Stimulated activated CD8-positive, alpha-beta memory T cell treated with anti-CD3 and anti-CD28 coated beads, Interleukin-4, amount 100 ng/mL, for 48 hours (primary cell): ENCODE data around the gene DGKD.

Source experiments
- DNase-seq: peaks from one replicate; pipeline ENCODE4 v3.0.0-alpha.2; 2020

The DGKD gene

DNA sequence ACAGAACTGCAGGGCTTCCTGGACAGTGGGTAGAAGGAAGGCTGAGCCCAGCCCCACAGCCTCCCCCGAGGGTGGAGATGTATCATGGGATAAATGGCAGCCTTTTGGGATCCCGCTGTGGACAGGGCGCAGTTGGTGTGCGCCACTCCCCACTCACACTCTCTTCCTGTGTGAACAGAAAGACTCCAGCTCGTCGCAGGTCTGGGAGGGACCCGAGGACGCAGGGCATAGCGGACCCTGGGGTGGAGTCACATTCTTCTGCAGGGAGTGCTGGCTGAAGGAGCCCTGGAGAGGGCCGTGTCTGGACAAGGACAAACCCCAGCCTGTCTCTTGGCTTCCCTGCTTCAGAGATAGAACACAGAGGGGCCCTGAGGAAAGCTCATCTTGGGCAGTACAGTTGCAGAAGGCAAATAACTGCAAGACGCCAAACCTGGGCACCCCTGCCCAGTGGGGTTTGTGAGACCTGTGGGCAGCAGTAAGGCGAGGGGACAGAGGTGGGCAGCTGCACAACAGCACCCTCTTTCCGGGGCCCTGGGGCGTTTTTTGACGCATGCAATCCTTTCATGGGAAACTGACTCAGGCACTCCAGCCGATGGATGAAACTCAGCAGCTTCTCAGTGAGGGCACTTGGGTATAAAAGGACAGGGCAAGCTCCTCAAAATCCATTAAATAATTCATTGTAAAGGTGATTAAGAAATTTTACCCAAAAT is 110.4 kb downstream of the DGKD start:
- no peak for DNase-seq

DNA sequence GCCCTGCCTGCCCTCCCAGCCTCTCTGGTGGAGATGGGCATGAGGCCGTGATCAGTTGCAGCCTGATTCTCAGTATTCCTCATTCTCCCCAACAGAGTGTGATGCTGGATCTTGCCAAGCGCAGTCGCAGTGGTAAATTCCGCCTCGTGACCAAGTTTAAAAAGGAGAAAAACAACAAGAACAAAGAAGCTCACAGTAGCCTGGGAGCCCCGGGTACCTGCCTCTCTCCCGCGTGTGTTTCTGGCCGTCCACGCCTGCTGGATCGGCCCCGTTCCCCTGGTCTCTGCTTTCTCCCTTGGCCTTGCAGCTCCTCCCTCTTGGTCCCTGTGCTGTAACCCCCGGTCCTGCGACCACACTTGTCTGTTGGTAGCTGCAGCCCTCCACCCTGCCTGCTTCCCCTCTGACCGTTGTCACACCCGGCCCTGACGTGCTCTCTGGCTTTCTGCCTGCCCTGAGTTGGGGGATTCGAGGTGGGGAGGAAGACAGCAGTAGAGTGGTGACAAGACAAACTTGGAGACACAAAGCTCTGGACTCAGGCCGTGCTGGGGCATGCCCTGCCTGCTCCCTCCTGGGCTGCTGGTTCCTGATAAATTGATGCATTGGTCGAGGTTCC is 112.8 kb downstream of the DGKD start:
- DNase-seq: no peak

DNA sequence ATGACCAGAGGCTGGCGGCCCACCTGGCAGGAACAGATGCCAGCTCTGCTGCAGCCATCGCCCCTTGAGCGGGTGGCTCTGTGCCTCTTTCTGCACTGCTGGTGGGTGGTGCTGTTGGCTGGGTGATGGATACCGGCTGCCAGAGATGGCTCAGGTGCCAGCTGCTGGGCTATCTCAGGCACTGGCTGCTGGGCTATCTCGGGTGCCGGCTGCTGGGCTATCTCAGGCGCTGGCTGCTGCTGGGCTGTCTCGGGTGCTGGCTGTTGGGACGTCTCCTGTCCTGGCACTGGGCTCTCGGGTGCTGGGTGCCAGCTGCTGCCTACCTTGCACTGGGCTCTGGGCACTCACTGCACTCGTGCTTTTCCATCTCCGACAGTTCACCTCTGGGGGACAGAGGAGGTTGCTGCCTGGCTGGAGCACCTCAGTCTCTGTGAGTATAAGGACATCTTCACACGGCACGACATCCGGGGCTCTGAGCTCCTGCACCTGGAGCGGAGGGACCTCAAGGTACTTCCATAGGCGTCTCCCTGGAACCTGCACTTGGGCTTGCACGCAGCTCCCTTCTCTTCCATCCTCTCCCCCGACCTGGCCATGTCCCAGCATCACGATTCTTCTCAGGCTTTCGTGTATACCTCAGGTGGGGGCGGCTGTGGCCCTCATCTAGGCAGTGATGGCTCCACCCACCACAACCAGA is 113.9 kb downstream of the DGKD start:
- no peak for DNase-seq

DNA sequence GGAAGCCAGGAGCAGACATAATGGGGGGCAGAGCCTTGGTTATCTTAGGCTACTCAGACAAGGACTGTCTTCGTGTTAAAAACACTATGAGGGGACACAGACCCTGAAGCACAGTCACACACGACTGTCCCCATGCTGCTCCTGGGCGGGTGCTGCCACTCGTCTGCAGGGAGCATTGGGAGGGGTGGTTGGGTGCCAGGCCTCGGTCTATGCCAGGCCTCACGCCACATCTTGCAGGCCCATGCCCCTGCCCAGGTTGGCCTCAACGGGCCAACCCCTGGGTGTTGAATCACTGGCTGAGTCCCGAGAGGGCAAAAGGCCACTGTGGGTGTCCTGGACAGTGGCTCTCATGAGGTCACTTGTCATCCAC is 114.4 kb downstream of the DGKD start:
- DNase-seq: no peak

DNA sequence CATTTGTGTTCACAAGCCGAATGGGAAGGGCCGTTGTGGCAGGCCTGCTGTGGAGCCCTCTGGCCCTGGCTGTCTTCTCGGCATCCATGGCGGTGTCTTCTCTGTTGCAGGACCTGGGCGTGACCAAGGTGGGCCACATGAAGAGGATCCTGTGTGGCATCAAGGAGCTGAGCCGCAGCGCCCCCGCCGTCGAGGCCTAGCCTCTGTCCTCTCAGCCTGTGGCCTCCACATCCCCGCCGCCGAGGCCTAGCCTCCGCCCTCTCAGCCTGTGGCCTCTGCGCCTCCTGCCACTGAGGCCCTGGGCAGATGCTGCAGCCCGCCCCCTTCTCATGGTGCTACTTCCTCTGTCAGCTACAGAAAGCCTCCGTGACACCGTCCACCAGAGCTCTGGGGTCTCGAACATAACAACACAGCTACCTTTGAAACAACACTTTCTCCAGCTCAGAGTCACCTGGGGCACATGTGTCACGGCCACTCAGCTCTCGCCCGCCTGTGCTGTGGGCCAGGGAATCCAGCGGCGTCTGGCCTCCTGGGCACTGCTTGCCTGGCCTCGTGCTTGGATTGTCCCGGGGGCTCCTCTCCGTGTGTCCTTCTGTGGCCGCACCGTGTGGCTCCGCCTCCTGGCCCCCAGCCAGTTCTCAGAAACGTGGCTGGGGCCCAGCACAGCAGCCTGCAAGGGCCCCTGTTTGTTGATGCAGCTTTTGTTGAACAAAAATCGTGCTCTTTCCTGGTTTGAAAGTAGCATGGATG is 115.1 kb downstream of the DGKD start:
- DNase-seq: no peak

DNA sequence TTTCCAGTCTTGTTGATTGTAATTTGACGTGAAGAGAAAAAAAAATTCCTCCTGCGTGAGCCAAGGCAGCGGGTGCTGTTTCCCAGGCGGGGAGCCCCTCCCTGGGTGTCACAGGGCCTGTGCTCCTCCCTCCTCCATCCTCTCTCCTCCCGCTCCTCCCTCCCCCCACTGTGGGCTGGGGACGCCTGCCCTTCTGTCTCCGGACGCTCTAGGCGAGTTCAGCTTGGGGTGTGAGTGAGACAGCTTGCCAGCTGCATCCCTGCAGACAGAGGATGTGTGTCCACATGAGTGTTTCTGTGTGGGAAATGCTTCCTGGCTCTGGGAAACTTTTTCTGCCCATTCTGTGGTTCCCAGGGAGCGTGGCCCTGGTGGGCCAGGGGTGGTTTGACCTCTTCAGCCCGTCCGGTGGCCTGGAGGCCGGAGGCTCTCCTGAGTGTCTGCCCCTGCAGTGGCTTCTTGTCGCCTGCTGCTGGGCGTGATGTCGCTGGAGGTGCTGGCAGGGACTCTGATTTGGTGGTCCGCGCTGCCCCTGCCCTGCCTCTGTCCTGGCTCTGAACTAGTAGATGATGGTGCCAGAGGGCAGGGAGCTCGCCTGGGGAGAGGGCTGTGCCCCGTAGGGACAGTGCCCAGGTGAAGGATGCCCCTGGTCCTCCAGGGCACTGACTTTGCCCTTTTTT is 115.9 kb downstream of the DGKD start:
- DNase-seq: no peak

DNA sequence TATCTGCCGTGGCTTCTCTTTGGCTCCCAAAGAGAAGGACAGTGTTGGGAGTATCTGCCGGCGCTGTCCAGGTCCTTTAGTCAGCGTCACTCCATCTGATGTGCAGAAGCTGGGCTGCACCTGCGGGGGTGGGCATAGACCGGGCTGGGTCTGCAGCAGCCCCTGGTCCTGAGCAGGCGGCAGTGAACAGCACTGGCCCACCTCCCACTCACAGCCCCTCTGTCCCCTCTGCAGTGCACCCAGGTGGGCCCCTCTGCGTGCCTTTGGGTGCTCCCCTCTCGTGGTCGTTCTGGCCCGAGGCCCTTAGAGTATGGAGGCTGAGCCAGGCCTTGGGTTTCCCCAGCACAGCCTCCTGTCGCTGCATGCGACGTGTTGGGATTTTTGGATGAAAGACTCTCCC is 116.5 kb downstream of the DGKD start:
- no peak for DNase-seq

DNA sequence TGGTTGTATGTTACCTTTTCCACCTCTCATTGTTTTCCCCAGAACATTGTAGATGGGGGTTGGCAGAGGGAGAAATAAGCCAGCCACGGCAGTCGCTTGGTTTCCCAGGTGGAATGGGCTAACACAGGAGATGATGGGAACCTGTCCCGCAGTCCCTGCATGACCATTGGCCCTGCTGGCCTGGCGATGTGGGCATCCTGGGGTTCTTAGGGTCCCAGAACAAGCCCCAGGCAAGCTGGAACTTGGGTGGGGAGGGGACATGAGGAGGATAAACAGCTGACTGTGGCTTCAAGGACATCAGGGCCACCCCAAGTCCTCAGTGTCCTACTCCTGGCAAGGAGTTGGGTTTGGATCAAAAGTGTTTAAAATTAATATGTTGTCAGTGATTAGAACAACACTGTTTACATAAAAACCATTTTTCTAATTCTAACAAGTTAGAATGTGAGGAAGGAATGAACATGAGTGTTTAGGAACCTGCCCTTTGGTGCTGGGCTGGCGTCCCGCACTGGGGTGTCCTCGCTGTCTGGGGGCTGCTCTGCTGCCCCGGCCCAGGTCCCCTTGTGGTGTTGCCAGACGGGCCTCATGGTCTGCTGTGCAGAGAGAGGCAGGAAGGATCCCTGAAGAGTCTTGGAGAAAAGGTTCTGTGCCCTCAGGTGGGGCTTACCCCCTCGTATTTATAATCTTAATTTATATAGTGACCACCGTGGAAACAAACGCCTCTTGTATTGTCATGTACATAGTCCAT is 117.2 kb downstream of the DGKD start:
- DNase-seq: no peak

DNA sequence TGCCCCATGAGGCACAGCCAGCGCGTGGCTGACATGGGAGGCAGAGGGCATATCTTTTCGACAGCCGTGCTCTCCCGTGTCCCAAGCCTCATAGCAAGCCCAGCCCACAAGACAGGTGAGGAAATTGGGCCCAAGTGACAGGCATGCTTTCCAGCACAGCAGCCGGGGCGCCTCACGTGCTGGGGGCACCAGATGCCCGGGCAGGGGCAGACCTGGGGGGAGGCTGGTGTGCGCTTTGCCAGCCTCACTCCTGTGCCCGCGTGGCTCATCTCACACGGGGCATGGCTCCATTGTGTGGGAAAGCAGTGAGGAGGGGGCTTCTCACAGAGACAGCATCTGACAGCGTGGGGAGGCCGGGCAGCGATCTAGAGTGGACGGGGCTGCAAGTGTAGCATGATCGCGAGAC is 119.1 kb downstream of the DGKD start:
- no peak for DNase-seq

DNA sequence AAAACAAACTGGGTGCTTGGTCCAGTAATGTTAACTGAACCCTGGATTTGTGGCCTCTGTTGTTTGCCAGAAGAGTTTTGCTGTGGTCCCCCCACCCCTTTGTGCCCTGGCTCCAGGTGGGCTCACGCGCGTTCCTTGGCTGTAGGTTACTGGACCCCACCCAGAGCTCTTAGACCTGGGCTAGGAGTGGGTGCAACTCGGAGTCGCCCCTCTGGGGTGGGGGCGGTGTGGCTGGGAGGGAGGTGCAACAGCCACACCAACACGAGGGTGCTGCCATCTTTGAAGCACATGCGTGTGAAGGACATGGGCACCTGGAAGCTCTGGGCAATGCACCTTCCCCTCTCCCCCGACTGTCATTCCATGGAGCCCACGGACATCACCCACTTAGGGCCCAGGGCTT is 119.6 kb downstream of the DGKD start:
- DNase-seq: no peak

DNA sequence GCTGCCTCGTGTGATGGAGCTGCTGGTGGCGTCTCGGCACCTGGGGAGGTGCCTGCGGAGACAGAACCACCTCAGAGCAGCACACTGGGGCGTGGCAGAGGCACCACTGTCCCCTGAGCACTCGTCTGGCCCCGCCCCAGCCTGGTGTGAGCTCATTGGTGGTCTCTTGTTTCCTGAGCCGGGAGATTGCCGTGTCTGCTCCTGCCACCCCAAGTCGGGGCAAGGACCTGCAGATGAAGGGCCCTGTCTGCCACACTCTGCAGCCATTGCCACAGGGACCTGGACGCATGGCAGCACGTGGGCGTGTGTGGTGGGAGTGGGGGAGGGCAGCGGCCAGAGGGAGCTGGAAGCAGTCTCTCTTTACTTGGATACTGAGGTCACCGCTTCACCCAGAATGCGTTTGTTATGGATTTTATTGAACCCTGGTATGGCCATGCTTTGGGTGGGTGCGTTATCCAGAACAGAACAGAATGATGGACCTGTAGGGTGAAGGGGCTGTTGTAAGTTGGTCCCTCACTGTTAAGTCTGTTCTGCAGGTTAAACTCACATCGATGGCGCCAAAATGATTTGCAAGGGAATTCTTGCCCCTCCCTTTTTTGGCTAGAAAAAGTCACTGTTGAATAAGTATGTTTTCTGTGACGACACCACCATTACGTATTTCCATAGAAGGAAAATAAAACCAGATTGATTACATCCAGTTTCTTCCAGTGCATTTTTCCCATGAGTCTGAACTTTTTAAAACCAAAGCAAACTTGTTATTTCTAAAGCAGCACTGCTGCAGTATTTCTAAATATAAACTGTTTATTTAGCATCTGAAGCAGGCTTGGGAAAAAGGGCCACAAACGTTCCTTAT is 120.2 kb downstream of the DGKD start:
- DNase-seq: peak; percentile 20

DNA sequence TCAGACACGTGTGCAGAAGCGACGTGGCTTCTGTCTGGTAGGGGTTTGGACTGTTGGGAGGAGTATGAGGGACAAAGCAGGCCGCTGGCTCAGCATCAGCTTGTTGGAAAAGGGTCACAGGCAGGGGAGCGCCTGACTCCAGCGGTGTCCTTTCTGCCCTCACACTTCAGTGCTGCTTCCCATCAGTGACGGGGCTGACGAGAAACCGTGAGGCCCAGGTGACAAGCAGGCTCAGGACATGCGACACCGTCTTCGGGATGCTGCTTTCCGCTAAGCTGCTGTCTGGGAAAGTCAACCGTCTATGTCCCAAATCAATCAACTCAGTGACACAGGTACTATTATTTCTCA is 121.7 kb downstream of the DGKD start:
- DNase-seq: peak; percentile 19

DNA sequence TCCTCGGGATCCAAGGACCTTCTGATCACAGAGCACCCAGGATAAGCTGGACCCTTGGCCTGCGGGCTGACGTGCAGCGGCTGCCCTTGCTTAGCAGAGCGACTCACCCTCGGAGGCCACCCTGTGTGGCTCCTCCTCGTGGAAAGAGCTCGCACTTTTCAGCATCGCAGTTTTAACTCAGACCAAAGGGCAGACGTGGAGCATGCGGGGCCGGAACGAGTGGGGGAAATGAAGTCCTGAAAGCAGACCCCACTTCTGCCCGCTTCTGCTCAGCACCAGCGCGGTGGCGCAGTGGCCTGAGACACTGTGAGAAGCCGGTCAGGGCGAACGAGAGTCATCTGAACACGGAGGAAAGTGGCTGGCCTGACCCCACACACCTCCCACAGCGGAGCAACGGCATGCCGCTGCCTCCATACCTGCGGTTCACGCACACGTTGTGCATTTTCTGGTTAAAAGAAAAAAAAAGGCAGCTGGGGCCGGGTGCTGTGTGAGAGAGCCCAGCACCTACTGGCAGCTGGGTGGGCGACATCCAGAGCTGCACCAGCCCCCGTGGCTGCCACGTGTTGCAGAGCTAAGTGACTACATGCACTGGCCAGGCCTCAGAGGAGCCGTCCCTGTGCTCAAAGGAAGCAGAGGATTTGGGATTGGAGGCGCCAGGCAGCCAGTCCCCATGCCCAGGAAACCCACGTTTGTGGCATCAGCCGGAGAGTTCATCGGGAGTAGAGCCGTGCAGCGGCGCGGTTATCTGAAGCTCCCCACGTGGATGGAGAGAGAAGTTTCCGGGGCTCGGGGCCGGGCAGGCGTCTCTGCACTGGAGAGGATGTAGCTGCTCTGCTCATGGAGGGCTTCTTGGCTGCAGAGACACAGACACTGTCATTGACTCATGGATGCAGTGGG is 122.6 kb downstream of the DGKD start:
- DNase-seq: peak; percentile 15

DNA sequence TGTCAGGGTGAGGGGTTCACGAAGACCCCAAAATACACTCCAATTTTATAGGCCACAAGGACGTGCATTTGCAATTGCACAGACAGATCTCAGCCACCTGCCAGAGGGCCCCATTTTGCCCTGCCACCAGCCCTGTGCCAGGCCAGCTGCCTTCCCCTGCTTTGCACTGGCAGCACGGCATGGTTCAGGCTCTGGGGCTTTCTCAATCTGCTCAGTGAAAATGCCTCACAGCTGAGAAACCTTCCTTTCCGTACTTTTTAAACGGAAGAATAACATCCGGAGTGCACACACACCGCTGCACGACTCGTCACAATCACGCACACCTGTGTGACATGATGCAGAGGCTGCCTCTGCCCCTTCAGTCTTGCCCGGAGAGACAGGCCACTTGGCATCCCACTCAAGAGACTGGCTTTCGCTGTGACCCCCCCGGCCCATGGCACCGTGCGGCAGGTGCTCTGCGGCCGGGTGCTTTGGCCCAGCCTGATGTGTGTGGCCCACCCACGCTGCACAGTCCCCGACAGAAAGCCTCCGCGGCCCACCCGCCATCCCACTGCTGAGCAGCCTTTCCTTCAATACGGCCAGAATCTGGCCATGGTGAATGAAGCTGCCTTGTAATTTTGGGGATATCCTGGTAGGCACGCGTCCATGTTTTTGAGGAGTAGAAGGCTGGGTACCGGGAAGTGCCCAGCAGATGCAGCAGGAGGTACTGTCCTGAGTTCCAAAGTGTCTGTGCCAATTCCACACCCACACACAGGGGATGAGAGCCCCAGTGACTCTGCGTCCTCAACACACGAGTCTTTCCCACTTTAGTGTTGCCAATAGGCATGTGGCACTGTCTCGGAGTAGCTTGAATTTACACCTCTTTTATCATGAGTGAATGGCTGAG is 123.5 kb downstream of the DGKD start:
- peak; percentile 10 for DNase-seq

DNA sequence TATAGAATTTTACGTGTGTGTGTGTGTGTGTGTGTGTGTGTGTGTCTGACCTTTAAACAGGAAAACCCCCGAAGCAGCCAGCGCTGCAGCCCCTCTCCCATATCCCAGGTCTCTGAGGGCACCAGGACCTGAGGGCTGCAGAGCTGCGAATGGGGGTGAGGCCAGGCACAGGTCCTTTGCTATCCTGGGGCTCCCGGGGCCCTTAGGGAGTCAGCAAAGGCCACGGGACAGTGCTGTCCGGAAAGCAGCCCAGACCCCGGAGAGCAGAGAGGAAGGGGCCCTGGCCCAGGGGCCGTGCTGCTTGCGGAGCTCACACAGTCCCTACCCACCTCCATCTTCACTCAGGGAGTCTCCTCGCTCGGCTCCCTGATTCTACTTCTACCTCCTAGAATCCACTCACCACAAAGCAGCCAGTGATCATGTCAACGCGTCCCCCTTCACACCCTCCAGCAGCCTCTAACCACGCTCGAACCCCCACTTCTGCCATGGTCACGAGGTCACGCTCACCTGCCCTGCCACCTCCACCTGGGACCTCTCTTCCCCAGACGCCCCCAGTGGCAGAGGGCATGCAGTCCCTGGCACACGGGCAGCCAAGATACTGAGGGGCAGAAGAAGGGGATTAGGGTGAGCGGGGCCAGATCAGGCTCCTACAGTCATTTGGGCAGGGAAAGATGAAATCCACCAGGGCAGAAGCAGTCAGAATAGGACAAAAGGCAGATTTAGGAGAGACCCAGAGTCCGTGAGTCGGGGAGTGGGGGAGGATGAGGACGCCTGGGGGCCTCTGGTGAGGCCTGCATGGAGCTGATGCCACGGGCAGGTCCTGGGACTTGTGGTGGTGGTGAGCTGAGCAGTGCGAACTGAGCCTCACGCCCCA is 125.6 kb downstream of the DGKD start:
- peak; percentile 11 for DNase-seq

DNA sequence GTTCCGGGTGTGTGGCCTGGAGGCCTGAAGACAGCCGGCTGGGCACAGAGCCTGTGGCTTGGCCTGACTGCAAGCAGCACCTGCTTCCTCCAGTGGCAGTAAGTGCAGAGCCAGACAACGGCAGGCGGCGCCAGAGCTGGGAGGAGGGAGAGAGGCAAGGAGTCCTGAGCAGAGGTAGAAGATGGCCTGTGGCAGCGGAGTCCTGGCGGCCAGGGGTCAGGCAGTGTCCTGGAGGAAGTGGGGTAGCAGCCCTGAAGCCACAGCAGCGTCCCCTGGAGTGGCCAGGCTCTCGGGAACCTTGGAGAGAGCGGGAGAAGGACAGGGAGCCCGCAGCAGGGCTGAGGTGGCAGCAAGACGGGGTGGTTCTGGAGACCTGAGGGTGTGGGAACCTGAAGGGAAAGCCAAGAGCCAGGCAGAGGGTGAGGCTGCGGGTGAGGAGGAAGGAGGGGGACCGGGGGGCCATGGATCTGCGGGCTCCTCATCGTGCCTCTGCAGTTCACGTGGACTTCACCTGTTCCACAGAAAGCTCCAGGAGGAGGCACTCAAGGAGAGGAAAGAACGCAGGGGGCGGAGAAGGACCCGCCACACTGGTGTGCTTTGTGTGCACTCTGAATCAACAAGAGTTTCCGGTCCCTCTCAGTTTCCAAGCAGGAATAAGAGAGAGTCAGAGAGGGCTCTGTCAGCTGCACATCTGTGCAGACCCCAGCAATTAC is 126.4 kb downstream of the DGKD start:
- DNase-seq: peak; percentile 20

DNA sequence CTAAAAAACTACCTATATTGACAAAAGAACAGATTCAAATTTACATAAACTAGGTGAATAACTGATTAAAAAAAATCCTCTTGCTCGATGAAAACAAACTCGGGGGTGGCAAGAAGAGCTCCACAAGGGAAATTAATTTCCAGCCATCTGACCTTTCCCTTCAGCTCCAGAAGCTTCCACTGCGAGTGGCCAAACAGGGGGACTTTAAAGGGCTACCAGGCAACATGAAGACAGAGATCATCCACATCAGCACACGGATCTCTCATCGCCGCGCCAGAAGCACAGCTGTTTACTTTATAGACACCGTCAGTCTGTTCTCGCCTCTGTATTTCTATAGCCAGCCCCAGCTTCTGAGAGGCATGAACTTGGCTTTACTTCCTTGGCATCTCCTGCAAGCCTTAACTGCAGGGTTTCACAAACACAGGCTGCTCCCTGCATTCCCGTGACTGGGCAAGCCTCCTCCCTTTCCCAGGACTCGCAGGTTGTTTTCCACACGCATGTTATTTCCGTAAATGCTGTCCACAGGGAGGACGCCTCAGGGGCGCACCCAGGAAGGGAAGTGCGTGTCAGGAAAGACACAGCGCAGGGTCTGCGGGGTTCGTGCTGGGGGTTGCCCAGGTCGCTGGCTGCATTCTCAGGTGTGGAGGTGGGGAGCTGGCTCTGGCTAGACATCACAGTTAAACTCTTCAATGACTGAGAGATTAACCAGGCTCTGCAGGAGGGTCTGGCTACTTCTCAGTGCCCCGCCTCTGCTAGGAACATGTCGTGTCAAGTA is 127.3 kb downstream of the DGKD start:
- DNase-seq: peak; percentile 6
